IMR-90 (cell line): Measurements from ENCODE around the gene MYO5A. TPM values are rescaled to one million over a fixed set of nuclear protein-coding genes. Genes with fewer than 3 reads are reported as not detected.

Experiments used
- ATAC-seq: fragments of 200-7000 bp; cut with Tn5 transposase; 2 replicates; pipeline ENCODE4 v1.9.1; 2020; ENCODE audit warnings: low read depth, mild to moderate bottlenecking, moderate library complexity
- BruUV-seq: library from RNA; stranded (reverse); fragments of 400-500 nt; replicated peaks from 2 replicates; lab custom pipeline; 2021; lab: Mats Ljungman, UMichigan
- CTCF ChIA-PET: fragments of 300-600 bp; formaldehyde crosslinking; extraction: SDS; loops from one replicate; lab custom pipeline; 2021; ENCODE audit warnings: antibody characterized with exemption; lab: Yijun Ruan, JAX
- POLR2A ChIA-PET: fragments of 300-600 bp; sonication (Branson Sonifier 250); formaldehyde crosslinking; loops from one replicate; lab custom pipeline; 2022; ENCODE audit warnings: antibody characterized with exemption; ENCODE audit not compliant: unreplicated experiment; lab: Charles Lee
- DNase-seq: peaks from one replicate; pipeline ENCODE4 v3.0.0; 2013
- H2AFZ ChIP-seq: replicated peaks from 2 replicates; pipeline ENCODE3; 2013; ENCODE audit warnings: low read length, mild to moderate bottlenecking; ENCODE audit not compliant: poor library complexity
- H2AK5ac ChIP-seq: 2 replicates; pipeline ENCODE4 v1.6.1; 2013; ENCODE audit warnings: low read depth, low read length, inconsistent platforms
- H2AK9ac ChIP-seq: replicated peaks from 2 replicates; pipeline ENCODE3; 2013; ENCODE audit warnings: mild to moderate bottlenecking, low read depth, low read length, moderate library complexity; ENCODE audit not compliant: poor library complexity
- H2BK120ac ChIP-seq: 2 replicates; pipeline ENCODE4 v1.6.1; 2013; ENCODE audit warnings: low read depth, low read length, inconsistent platforms
- H2BK15ac ChIP-seq: 3 replicates; pipeline ENCODE4 v1.6.1; 2013; ENCODE audit warnings: low read depth, low read length, inconsistent platforms
- H2BK20ac ChIP-seq: 2 replicates; pipeline ENCODE4 v1.6.1; 2013; ENCODE audit warnings: low read depth, mild to moderate bottlenecking, inconsistent platforms, low read length, moderate library complexity
- H2BK5ac ChIP-seq: 2 replicates; pipeline ENCODE4 v1.6.1; 2013; ENCODE audit warnings: mild to moderate bottlenecking, low read depth, low read length, inconsistent platforms; ENCODE audit not compliant: poor library complexity, severe bottlenecking
- H3K14ac ChIP-seq: replicated peaks from 2 replicates; pipeline ENCODE4 v1.6.1; 2013; ENCODE audit warnings: low read depth, low read length, inconsistent platforms
- H3K18ac ChIP-seq: 2 replicates; pipeline ENCODE4 v1.6.1; 2013; ENCODE audit warnings: low read depth, low read length, control low read depth
- H3K23ac ChIP-seq: 2 replicates; pipeline ENCODE4 v1.6.1; 2013; ENCODE audit warnings: low read depth, low read length, inconsistent platforms
- H3K27ac ChIP-seq: 2 replicates; pipeline ENCODE4 v1.5.1; 2013; ENCODE audit warnings: mild to moderate bottlenecking, control low read depth, low read length; ENCODE audit not compliant: insufficient read depth
- H3K27me3 ChIP-seq: 2 replicates; pipeline ENCODE4 v1.6.1; 2013; ENCODE audit warnings: low read length; ENCODE audit not compliant: control insufficient read depth, insufficient read depth
- H3K36me3 ChIP-seq: 2 replicates; pipeline ENCODE4 v1.6.1; 2013; ENCODE audit warnings: low read length, mixed read lengths; ENCODE audit not compliant: control insufficient read depth, insufficient read depth
- H3K4ac ChIP-seq: 2 replicates; pipeline ENCODE4 v1.6.1; 2013; ENCODE audit warnings: low read depth, low read length, inconsistent platforms
- H3K4me1 ChIP-seq: 2 replicates; pipeline ENCODE4 v1.6.1; 2013; ENCODE audit warnings: low read length, mixed read lengths; ENCODE audit not compliant: control insufficient read depth, insufficient read depth
- H3K4me2 ChIP-seq: 2 replicates; pipeline ENCODE4 v1.6.1; 2013; ENCODE audit warnings: low read depth, mild to moderate bottlenecking, control low read depth, low read length, moderate library complexity
- H3K4me3 ChIP-seq: 2 replicates; pipeline ENCODE4 v1.5.1; 2013; ENCODE audit warnings: low read depth, mild to moderate bottlenecking, control low read depth, low read length, moderate library complexity; ENCODE audit not compliant: insufficient read depth
- H3K56ac ChIP-seq: 2 replicates; pipeline ENCODE4 v1.6.1; 2013; ENCODE audit warnings: low read length, inconsistent platforms; ENCODE audit not compliant: insufficient read depth; ENCODE audit errors: extremely low read depth
- H3K79me1 ChIP-seq, 2 experiments: 2 replicates each; pipeline ENCODE4 v1.6.1; 2013; ENCODE audit warnings: low read length in 2 of 2, inconsistent platforms in 1 of 2, low read depth in 1 of 2
- H3K9ac ChIP-seq: 2 replicates; pipeline ENCODE4 v1.6.1; 2013; ENCODE audit warnings: low read depth, low read length, control low read depth
- H3K9me1 ChIP-seq: 2 replicates; pipeline ENCODE4 v1.6.1; 2013; ENCODE audit warnings: low read length, inconsistent platforms; ENCODE audit not compliant: insufficient read depth
- H3K9me3 ChIP-seq: 2 replicates; pipeline ENCODE4 v1.6.1; 2013; ENCODE audit warnings: low read length; ENCODE audit not compliant: control insufficient read depth, insufficient read depth
- H4K20me1 ChIP-seq: 2 replicates; pipeline ENCODE4 v1.6.1; 2013; ENCODE audit warnings: low read length, inconsistent platforms; ENCODE audit not compliant: insufficient read depth
- H4K5ac ChIP-seq: 2 replicates; pipeline ENCODE4 v1.6.1; 2013; ENCODE audit warnings: mild to moderate bottlenecking, low read depth, low read length, control low read depth
- H4K8ac ChIP-seq, 2 experiments: 2 replicates each; pipeline ENCODE4 v1.6.1; 2013; ENCODE audit warnings: low read depth in 2 of 2, low read length in 2 of 2, control low read depth in 1 of 2, inconsistent platforms in 1 of 2
- H4K91ac ChIP-seq: 2 replicates; pipeline ENCODE4 v1.6.1; 2013; ENCODE audit warnings: low read depth, low read length, inconsistent platforms; ENCODE audit not compliant: insufficient read depth
- BHLHE40 ChIP-seq: fragments of 150-350 bp; IDR thresholded peaks from 2 replicates; pipeline ENCODE4 v1.6.1; 2016; ENCODE audit warnings: mild to moderate bottlenecking, low read depth, low read length
- CEBPB ChIP-seq: IDR thresholded peaks from 2 replicates; pipeline ENCODE4 v1.6.1; 2012; ENCODE audit warnings: low read depth, low read length, improper control_type of control experiment
- CHD1 ChIP-seq: IDR thresholded peaks from 2 replicates; pipeline ENCODE4 v1.6.1; 2012; ENCODE audit warnings: low read depth, low read length, improper control_type of control experiment
- FOS ChIP-seq: fragments of 150-350 bp; IDR thresholded peaks from 2 replicates; pipeline ENCODE4 v1.6.1; 2016; ENCODE audit warnings: low read depth, low read length
- MAFK ChIP-seq: IDR thresholded peaks from 2 replicates; pipeline ENCODE4 v1.6.1; 2012; ENCODE audit warnings: low read depth, low read length, improper control_type of control experiment
- MXI1 ChIP-seq: IDR thresholded peaks from 2 replicates; pipeline ENCODE4 v1.6.1; 2012; ENCODE audit warnings: low read depth, mild to moderate bottlenecking, low read length, moderate library complexity, borderline replicate concordance
- POLR2A ChIP-seq: IDR thresholded peaks from 2 replicates; pipeline ENCODE4 v1.6.1; 2012; ENCODE audit warnings: mild to moderate bottlenecking, low read depth, low read length
- RAD21 ChIP-seq: IDR thresholded peaks from 2 replicates; pipeline ENCODE4 v1.6.1; 2012; ENCODE audit warnings: low read length, improper control_type of control experiment
- RFX5 ChIP-seq: IDR thresholded peaks from 2 replicates; pipeline ENCODE4 v1.8.0; 2012; ENCODE audit warnings: low read depth, mild to moderate bottlenecking, low read length, moderate library complexity
- SMC3 ChIP-seq: fragments of 150-350 bp; IDR thresholded peaks from 2 replicates; pipeline ENCODE4 v1.6.1; 2016; ENCODE audit warnings: low read depth, mild to moderate bottlenecking, antibody characterized with exemption, low read length, moderate library complexity
- WGBS, 2 experiments: methylation state at CpG; one replicate each; pipeline versions ENCODE4 v1.1.5 to v1.1.7; 2013; ENCODE audit warnings: missing lambda C conversion rate in 2 of 2; ENCODE audit not compliant: insufficient read length in 1 of 2; ENCODE audit errors: extremely low coverage in 2 of 2; 5-methylcytosine and 5-hydroxymethylcytosine counted together
- dilution Hi-C: fragments of 300-500 bp; cut with HindIII; formaldehyde crosslinking; loops from one replicate; pipeline ENCODE4 v1.14.3; 2018; ENCODE audit warnings: low sequenced_read_pairs; ENCODE audit not compliant: unreplicated experiment
- in situ Hi-C: fragments of 300-500 bp; cut with MboI; formaldehyde crosslinking; loops from 3 replicates; pipeline ENCODE4 v1.14.3; 2019; ENCODE audit warnings: low sequenced_read_pairs, inconsistent platforms, mixed read lengths
- intact Hi-C: fragments of 100-400 bp; cut with micrococcal nuclease; formaldehyde crosslinking; loops from 2 replicates; pipeline ENCODE4 v1.10.0; 2022
- polyA plus RNA-seq, 3 experiments: library from polyadenylated mRNA; depleted of rRNA; stranded (reverse); fragments of >200 nt; gene quantifications; 2 replicates each; pipeline ENCODE4 v1.2.3, GENCODE V29; 2012; ENCODE audit warnings: low replicate concordance in 1 of 3
- total RNA-seq: library from RNA; depleted of rRNA; stranded (reverse); fragments of >200 nt; gene quantifications from 2 replicates; pipeline ENCODE4 v1.2.3, GENCODE V29; 2012
- TF ChIP-seq, protein P1 (sequence below): conservative IDR thresholded peaks from 2 replicates; pipeline ENCODE4 v1.5.1; 2012; ENCODE audit warnings: mild to moderate bottlenecking, low read depth, low read length, improper control_type of control experiment
- TF ChIP-seq, protein P2 (sequence below): fragments of 150-350 bp; IDR thresholded peaks from 2 replicates; pipeline ENCODE4 v1.6.1; 2017; ENCODE audit warnings: mild to moderate bottlenecking, antibody characterized with exemption, low read length, low read depth
- TF ChIP-seq, protein P3 (sequence below): fragments of 150-350 bp; IDR thresholded peaks from 2 replicates; pipeline ENCODE4 v1.6.1; 2016; ENCODE audit warnings: low read depth, mild to moderate bottlenecking, low read length, moderate library complexity, borderline replicate concordance

The MYO5A gene
- total and polyA plus RNA-seq, 2 of the 4 experiments (the other 2 are of a cell fraction) = 19.4 to 69.2 TPM

DNA sequence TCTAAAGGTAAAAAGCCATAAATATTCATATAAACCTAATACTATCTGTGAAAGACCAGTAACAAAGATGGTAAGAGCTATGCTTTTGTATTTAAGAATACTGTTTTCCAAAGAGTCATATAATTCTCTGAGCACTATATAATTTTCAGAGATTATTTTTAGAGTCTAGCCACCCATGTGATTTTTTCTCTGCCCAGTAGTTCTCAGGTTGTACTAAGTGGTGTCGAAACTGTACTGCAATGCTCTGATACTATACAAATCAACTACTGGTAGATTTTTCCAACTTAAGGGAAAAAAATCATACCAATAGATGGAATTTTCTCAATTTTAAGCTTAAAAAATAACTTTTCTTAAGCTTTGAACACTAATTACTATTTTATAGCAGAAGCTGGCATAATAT is 104.8 kb downstream of the MYO5A start:
- Histone ChIP-seq H3K4me1 (no peaks in the 10 kb centered on the region), H3K56ac (no peak overlapping the region), H3K4me2 (no peak overlapping the region), H3K36me3 (no peaks in the 10 kb centered on the region), H3K4ac (no peak overlapping the region), H4K91ac (no peak overlapping the region), H2AFZ (no peak overlapping the region), H3K9ac (no peak overlapping the region), H3K27me3 (no peaks in the 10 kb centered on the region), H4K8ac (no peak overlapping the region), H2BK15ac (no peak overlapping the region), H3K79me1 (no peaks in the 10 kb centered on the region), H4K5ac (no peak overlapping the region), H3K23ac (no peak overlapping the region), H3K14ac (no peak overlapping the region), H3K9me1 (no peaks in the 10 kb centered on the region), H2BK20ac (no peak overlapping the region), H3K18ac (no peak overlapping the region), H3K27ac (no peak overlapping the region), H4K20me1 (peaks cover 3% of the 10 kb centered on the region; the same call in 1 of the 2 replicates), H3K4me3 (no peak overlapping the region), H2BK5ac (no peak overlapping the region), H2AK5ac (no peak overlapping the region), H2AK9ac (no peak overlapping the region), H2BK120ac (no peak overlapping the region), H3K9me3 (no peaks in the 10 kb centered on the region)
- dilution Hi-C loops (no loop called here), intact Hi-C loops (no loop called here), in situ Hi-C loops (no loop called here)
- ChIA-PET CTCF (no interaction called here), POLR2A (no interaction called here)
- no peak for TF ChIP-seq SMC3
- TF ChIP-seq MXI1 = no peak
- TF ChIP-seq, protein P1, sequence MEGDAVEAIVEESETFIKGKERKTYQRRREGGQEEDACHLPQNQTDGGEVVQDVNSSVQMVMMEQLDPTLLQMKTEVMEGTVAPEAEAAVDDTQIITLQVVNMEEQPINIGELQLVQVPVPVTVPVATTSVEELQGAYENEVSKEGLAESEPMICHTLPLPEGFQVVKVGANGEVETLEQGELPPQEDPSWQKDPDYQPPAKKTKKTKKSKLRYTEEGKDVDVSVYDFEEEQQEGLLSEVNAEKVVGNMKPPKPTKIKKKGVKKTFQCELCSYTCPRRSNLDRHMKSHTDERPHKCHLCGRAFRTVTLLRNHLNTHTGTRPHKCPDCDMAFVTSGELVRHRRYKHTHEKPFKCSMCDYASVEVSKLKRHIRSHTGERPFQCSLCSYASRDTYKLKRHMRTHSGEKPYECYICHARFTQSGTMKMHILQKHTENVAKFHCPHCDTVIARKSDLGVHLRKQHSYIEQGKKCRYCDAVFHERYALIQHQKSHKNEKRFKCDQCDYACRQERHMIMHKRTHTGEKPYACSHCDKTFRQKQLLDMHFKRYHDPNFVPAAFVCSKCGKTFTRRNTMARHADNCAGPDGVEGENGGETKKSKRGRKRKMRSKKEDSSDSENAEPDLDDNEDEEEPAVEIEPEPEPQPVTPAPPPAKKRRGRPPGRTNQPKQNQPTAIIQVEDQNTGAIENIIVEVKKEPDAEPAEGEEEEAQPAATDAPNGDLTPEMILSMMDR = no peak
- TF ChIP-seq, protein P2, sequence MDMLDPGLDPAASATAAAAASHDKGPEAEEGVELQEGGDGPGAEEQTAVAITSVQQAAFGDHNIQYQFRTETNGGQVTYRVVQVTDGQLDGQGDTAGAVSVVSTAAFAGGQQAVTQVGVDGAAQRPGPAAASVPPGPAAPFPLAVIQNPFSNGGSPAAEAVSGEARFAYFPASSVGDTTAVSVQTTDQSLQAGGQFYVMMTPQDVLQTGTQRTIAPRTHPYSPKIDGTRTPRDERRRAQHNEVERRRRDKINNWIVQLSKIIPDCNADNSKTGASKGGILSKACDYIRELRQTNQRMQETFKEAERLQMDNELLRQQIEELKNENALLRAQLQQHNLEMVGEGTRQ = no peak
- TF ChIP-seq CHD1 = no peak
- TF ChIP-seq RFX5 = no peak
- no peak for TF ChIP-seq MAFK
- TF ChIP-seq RAD21 = no peak
- TF ChIP-seq POLR2A = no peak
- TF ChIP-seq FOS = no peak
- TF ChIP-seq, protein P3, sequence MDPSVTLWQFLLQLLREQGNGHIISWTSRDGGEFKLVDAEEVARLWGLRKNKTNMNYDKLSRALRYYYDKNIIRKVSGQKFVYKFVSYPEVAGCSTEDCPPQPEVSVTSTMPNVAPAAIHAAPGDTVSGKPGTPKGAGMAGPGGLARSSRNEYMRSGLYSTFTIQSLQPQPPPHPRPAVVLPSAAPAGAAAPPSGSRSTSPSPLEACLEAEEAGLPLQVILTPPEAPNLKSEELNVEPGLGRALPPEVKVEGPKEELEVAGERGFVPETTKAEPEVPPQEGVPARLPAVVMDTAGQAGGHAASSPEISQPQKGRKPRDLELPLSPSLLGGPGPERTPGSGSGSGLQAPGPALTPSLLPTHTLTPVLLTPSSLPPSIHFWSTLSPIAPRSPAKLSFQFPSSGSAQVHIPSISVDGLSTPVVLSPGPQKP = no peak
- no peak for TF ChIP-seq CEBPB
- no peak for TF ChIP-seq BHLHE40
- DNase-seq = no peak
- BruUV-seq = no TSS peak
- no peak for ATAC-seq
- no CpG with 5 or more reads among the region's 1 CpG for WGBS, 2 experiments
